GM12891 (cell line): ENCODE measurements around the gene CYLD.

Experiments used
- DNase-seq: peaks from one replicate; pipeline ENCODE4 v3.0.0; 2011; ENCODE audit warnings: low spot score; ENCODE audit not compliant: insufficient read length
- FAIRE-seq: peaks from 2 replicates; lab custom pipeline; 2011; peaks lifted over from hg19 to GRCh38; lab: Jason Lieb, UNC
- PAX5 ChIP-seq: IDR thresholded peaks from 2 replicates; pipeline ENCODE4 v1.6.1; 2011; ENCODE audit warnings: low read length, moderate library complexity, mild to moderate bottlenecking; ENCODE audit not compliant: insufficient read depth, severe bottlenecking
- POLR2A ChIP-seq: IDR thresholded peaks from 2 replicates; pipeline ENCODE4 v1.6.1; 2011; ENCODE audit warnings: low read depth, low read length, control low read depth
- POLR2AphosphoS5 ChIP-seq: IDR thresholded peaks from 2 replicates; pipeline ENCODE4 v1.6.1; 2011; ENCODE audit warnings: low read depth, low read length, control low read depth
- POU2F2 ChIP-seq: IDR thresholded peaks from 2 replicates; pipeline ENCODE4 v1.6.1; 2011; ENCODE audit warnings: low read depth, mild to moderate bottlenecking, control low read depth, low read length, moderate library complexity
- SPI1 ChIP-seq: IDR thresholded peaks from 2 replicates; pipeline ENCODE4 v1.6.1; 2011; ENCODE audit warnings: low read depth, low read length, control low read depth
- TAF1 ChIP-seq: IDR thresholded peaks from 2 replicates; pipeline ENCODE4 v1.6.1; 2011; ENCODE audit warnings: low read depth, low read length, control low read depth

The CYLD gene

GRCh38 chr16:50814052-50814451 lies 72.2 kb downstream of the CYLD start:
- no peak for TF ChIP-seq POLR2AphosphoS5
- no peak for TF ChIP-seq POU2F2
- no peak for TF ChIP-seq PAX5
- no peak for TF ChIP-seq SPI1
- TF ChIP-seq POLR2A = no peak
- no peak for FAIRE-seq
- no peak for DNase-seq

GRCh38 chr16:50814541-50814940 lies 72.7 kb downstream of the CYLD start:
- FAIRE-seq (no peak), DNase-seq (no peak)
- TF ChIP-seq SPI1 (no peak), POLR2A (no peak), POU2F2 (no peak), POLR2AphosphoS5 (no peak), PAX5 (no peak), TAF1 (no peak)

- DNase-seq = no peak
- TF ChIP-seq SPI1 (no peak), POU2F2 (no peak), PAX5 (no peak), POLR2AphosphoS5 (no peak), TAF1 (no peak), POLR2A (no peak)
- no peak for FAIRE-seq
These were observed 73.5 kb downstream of the CYLD start for GRCh38 chr16:50815382-50815781.

- DNase-seq (no peak), FAIRE-seq (no peak)
- no peak for TF ChIP-seq SPI1
- TF ChIP-seq PAX5 = no peak
- TF ChIP-seq POLR2AphosphoS5 = no peak
- no peak for TF ChIP-seq TAF1
- TF ChIP-seq POU2F2 = no peak
These were observed 75.1 kb downstream of the CYLD start for GRCh38 chr16:50816901-50817555.

- no peak for DNase-seq
- no peak for FAIRE-seq
- TF ChIP-seq PAX5 (no peak), POLR2AphosphoS5 (no peak), POU2F2 (no peak), TAF1 (no peak), SPI1 (no peak), POLR2A (no peak)
These were observed 76.5 kb downstream of the CYLD start for GRCh38 chr16:50818380-50818779.

- TF ChIP-seq POU2F2 = no peak
- TF ChIP-seq TAF1 = no peak
- TF ChIP-seq SPI1 = no peak
- no peak for TF ChIP-seq POLR2A
- no peak for TF ChIP-seq POLR2AphosphoS5
- no peak for TF ChIP-seq PAX5
- FAIRE-seq (no peak), DNase-seq (no peak)
These were observed 77.8 kb downstream of the CYLD start for GRCh38 chr16:50819706-50820105.

GRCh38 chr16:50820225-50820624 lies 78.3 kb downstream of the CYLD start:
- TF ChIP-seq POLR2A = no peak
- FAIRE-seq (no peak), DNase-seq (no peak)

GRCh38 chr16:50821586-50821985 lies 79.7 kb downstream of the CYLD start:
- no peak for TF ChIP-seq SPI1
- no peak for TF ChIP-seq POU2F2
- no peak for TF ChIP-seq POLR2AphosphoS5
- no peak for TF ChIP-seq POLR2A
- TF ChIP-seq TAF1 = no peak
- no peak for TF ChIP-seq PAX5
- DNase-seq = no peak
- FAIRE-seq = no peak

GRCh38 chr16:50822671-50823070 lies 80.8 kb downstream of the CYLD start:
- TF ChIP-seq POLR2AphosphoS5 (no peak), POU2F2 (no peak), PAX5 (no peak), TAF1 (no peak), POLR2A (no peak), SPI1 (no peak)
- no peak for FAIRE-seq

GRCh38 chr16:50826797-50827316 lies 85.0 kb downstream of the CYLD start:
- DNase-seq (no peak), FAIRE-seq (no peak)
- TF ChIP-seq POLR2A = no peak
- no peak for TF ChIP-seq POLR2AphosphoS5
- no peak for TF ChIP-seq PAX5
- TF ChIP-seq SPI1 = no peak
- TF ChIP-seq POU2F2 = no peak
- no peak for TF ChIP-seq TAF1

More at GRCh38 chr16:50822671-50823070, 80.8 kb downstream of the CYLD start:
- DNase-seq = no peak
